H1 (cell line): ENCODE data around the gene DNAJC24. TPM values are rescaled to one million over a fixed set of nuclear protein-coding genes. Genes with fewer than 3 reads are reported as not detected.

ENCODE experiments used
- EZH2 ChIP-seq: fragments of 200-600 bp; sonication (generic); IDR thresholded peaks from 2 replicates; pipeline ENCODE4 v1.7.1; 2012; ENCODE audit warnings: low read depth, mild to moderate bottlenecking, moderate library complexity, low read length, inconsistent platforms; ENCODE audit not compliant: severe bottlenecking
- GABPA ChIP-seq: IDR thresholded peaks from 2 replicates; pipeline ENCODE4 v1.6.1; 2011; ENCODE audit warnings: mild to moderate bottlenecking, low read length, moderate library complexity, borderline replicate concordance; ENCODE audit not compliant: insufficient read depth
- JUND ChIP-seq: IDR thresholded peaks from 2 replicates; pipeline ENCODE4 v1.6.1; 2011; ENCODE audit warnings: mild to moderate bottlenecking, improper control_type of control experiment, low read length
- RAD21 ChIP-seq, 2 experiments: IDR thresholded peaks in 1 of 2; conservative IDR thresholded peaks in 1 of 2; 2 replicates each; pipeline ENCODE4 v1.6.1; 2011; ENCODE audit warnings: low read depth in 2 of 2, low read length in 2 of 2, improper control_type of control experiment in 1 of 2, inconsistent platforms in 1 of 2, mild to moderate bottlenecking in 1 of 2, moderate library complexity in 1 of 2
- RFX5 ChIP-seq: IDR thresholded peaks from 2 replicates; pipeline ENCODE4 v1.6.1; 2011; ENCODE audit warnings: low read depth, low read length, improper control_type of control experiment, borderline replicate concordance
- SIN3A ChIP-seq, 2 experiments: IDR thresholded peaks in 1 of 2; conservative IDR thresholded peaks in 1 of 2; 2 replicates each; pipeline ENCODE4 v1.6.1; 2011 to 2012; ENCODE audit warnings: low read length in 2 of 2, improper control_type of control experiment in 1 of 2, low read depth in 1 of 2, mild to moderate bottlenecking in 1 of 2
- TCF12 ChIP-seq: IDR thresholded peaks from 2 replicates; pipeline ENCODE4 v1.6.1; 2011; ENCODE audit warnings: low read depth, mild to moderate bottlenecking, low read length
- polyA plus RNA-seq, 7 experiments: library from polyadenylated mRNA; depleted of rRNA in 3 of 7; stranded (reverse) in 5 of 7; unstranded in 2 of 7; fragments of >200 nt in 5 of 7; fragments of 200-250 nt in 2 of 7; gene quantifications; 1 replicate in 5 of 7; 2 replicates in 1 of 7; 4 replicates in 1 of 7; pipeline versions ENCODE4 v1.2.1 to v1.2.3, GENCODE V29; 2011 to 2013; ENCODE audit warnings: missing spikeins in 2 of 7, mixed read lengths in 2 of 7
- total RNA-seq: library from RNA; stranded (reverse); fragmentation: NEBNext Ultra II Directional; extraction: Animal tissue kit (Norgen Biotek cat#: 25700); gene quantifications from 2 replicates; pipeline ENCODE4 v1.2.1, GENCODE V29; 2021

Gene DNAJC24
- total and polyA plus RNA-seq, 2 of the 8 experiments (the other 6 are each of a cell fraction or from before 2014, with no cell fraction given): 7.2 to 21.1 TPM

GRCh38 chr11:31443802-31444201, 74.1 kb downstream of the DNAJC24 start (continued):
- TF ChIP-seq RAD21 (IDR thresholded peaks at IDR 0.05 in 1 of 2, conservative IDR thresholded peaks at IDR 0.05 in 1 of 2; ENCODE audit: low read depth in 2 of 2, low read length in 2 of 2) (no peak), EZH2 (no peak), SIN3A (conservative IDR thresholded peaks at IDR 0.05 in 1 of 2, IDR thresholded peaks at IDR 0.05 in 1 of 2; ENCODE audit: low read depth in 1 of 2, low read length in 2 of 2) (no peak), GABPA (no peak), TCF12 (no peak), JUND (no peak), RFX5 (no peak)
